Ovary (tissue), 3 donors: ENCODE results near the gene MYL5.

Experiments
- CTCF ChIP-seq, 3 donors: fragments of 450-650 bp in 2 of 3; fragments of 200-600 bp in 1 of 3; IDR thresholded peaks; one replicate each; pipeline versions ENCODE4 v1.5.1 to v1.8.0; 2016 to 2022; ENCODE audit warnings: antibody characterized with exemption in 3 of 3, mild to moderate bottlenecking in 1 of 3
- EP300 ChIP-seq: sonication (generic); formaldehyde crosslinking; IDR thresholded peaks from one replicate; pipeline ENCODE4 v1.6.1; 2017; ENCODE audit warnings: antibody characterized with exemption
- POLR2A ChIP-seq: fragments of 450-650 bp; IDR thresholded peaks from one replicate; pipeline ENCODE4 v1.6.1; 2017; ENCODE audit warnings: antibody characterized with exemption, mild to moderate bottlenecking, moderate library complexity
- donor health status: DM: no; HTN: no; CAD: no.

- TF ChIP-seq CTCF (IDR thresholded peaks at IDR 0.05) (no peak), EP300 (no peak), POLR2A (no peak)
Measured at GRCh38 chr4:683982-684622, 9.8 kb downstream of the MYL5 start.
